Kidney epithelial cell (primary cell): ENCODE results near the gene TAF1L. TPM values are rescaled to one million over a fixed set of nuclear protein-coding genes. Genes with fewer than 3 reads are reported as not detected.

Source experiments
- DNase-seq: peaks from one replicate; pipeline ENCODE4 v3.0.0-alpha.2; 2010; ENCODE audit warnings: low read depth
- H3K27me3 ChIP-seq: 2 replicates; pipeline ENCODE4 v1.6.0; 2011; ENCODE audit warnings: low read length; ENCODE audit not compliant: control insufficient read depth, insufficient read depth
- H3K36me3 ChIP-seq: 2 replicates; pipeline ENCODE4 v1.5.1; 2011; ENCODE audit warnings: low read length; ENCODE audit not compliant: control insufficient read depth, insufficient read depth
- H3K4me3 ChIP-seq: 2 replicates; pipeline ENCODE4 v1.5.1; 2011; ENCODE audit warnings: low read depth, mild to moderate bottlenecking, control low read depth, low read length
- CTCF ChIP-seq: IDR thresholded peaks from 2 replicates; pipeline ENCODE4 v1.5.1; 2011; ENCODE audit warnings: mild to moderate bottlenecking, moderate library complexity, low read length, control low read depth, inconsistent platforms; ENCODE audit not compliant: insufficient read depth, poor library complexity, severe bottlenecking
- total RNA-seq: library from RNA; depleted of rRNA; stranded (reverse); fragments of >200 nt; gene quantifications from 2 replicates; pipeline ENCODE4 v1.2.3, GENCODE V29; 2015

Gene TAF1L
- total RNA-seq, 1 donor from 2014 or later, result under 0.01 TPM

- Histone ChIP-seq H3K36me3 (no peaks in the 10 kb centered on the region), H3K4me3 (no peak overlapping the region), H3K27me3 (no peaks in the 10 kb centered on the region)
- no peak for TF ChIP-seq CTCF
- DNase-seq, result no peak
Observed at GRCh38 chr9:32596936-32597335, 38.5 kb downstream of the TAF1L start.

GRCh38 chr9:32596096-32596865 lies 39.2 kb downstream of the TAF1L start:
- Histone ChIP-seq H3K27me3 (no peaks in the 10 kb centered on the region), H3K4me3 (no peak overlapping the region), H3K36me3 (no peaks in the 10 kb centered on the region)
- no peak for DNase-seq
- TF ChIP-seq CTCF, result no peak

- H3K4me3 ChIP-seq, result no peak overlapping the region
- H3K27me3 ChIP-seq, result no peaks in the 10 kb centered on the region
- no peak for TF ChIP-seq CTCF
- no peak for DNase-seq
- H3K36me3 ChIP-seq, result no peaks in the 10 kb centered on the region
Observed at GRCh38 chr9:32590898-32591297, 44.6 kb downstream of the TAF1L start.

- no peaks in the 10 kb centered on the region for H3K27me3 ChIP-seq
- H3K4me3 ChIP-seq, result no peak overlapping the region
- no peak for TF ChIP-seq CTCF
- H3K36me3 ChIP-seq, result no peaks in the 10 kb centered on the region
- DNase-seq, result no peak
Observed at GRCh38 chr9:32590476-32590875, 45.0 kb downstream of the TAF1L start.

- Histone ChIP-seq H3K27me3 (no peaks in the 10 kb centered on the region), H3K36me3 (no peaks in the 10 kb centered on the region), H3K4me3 (no peak overlapping the region)
- peak; percentile 47 for TF ChIP-seq CTCF
- peak; percentile 14 for DNase-seq
Observed at GRCh38 chr9:32589083-32589723, 46.3 kb downstream of the TAF1L start.
